Mesodermal cell (in vitro differentiated cells): Measurements from ENCODE around the gene NAALADL2.

Experiments used
- H3K27ac ChIP-seq: 2 replicates; pipeline ENCODE4 v1.7.0; 2013; ENCODE audit warnings: mild to moderate bottlenecking, low read depth, low read length, moderate library complexity; ENCODE audit not compliant: severe bottlenecking
- H3K36me3 ChIP-seq: 2 replicates; pipeline ENCODE4 v1.7.1; 2013; ENCODE audit warnings: mild to moderate bottlenecking, low read length, moderate library complexity; ENCODE audit not compliant: control insufficient read depth, insufficient read depth
- H3K4me1 ChIP-seq: one replicate; pipeline ENCODE4 v1.7.1; 2013; ENCODE audit warnings: mild to moderate bottlenecking, low read length; ENCODE audit not compliant: insufficient read depth, control insufficient read depth, poor library complexity, severe bottlenecking
- H3K4me3 ChIP-seq: 2 replicates; pipeline ENCODE4 v1.7.0; 2013; ENCODE audit warnings: low read length, control low read depth, mild to moderate bottlenecking; ENCODE audit not compliant: insufficient read depth, poor library complexity, severe bottlenecking; ENCODE audit errors: extremely low read depth
- H3K9me3 ChIP-seq: 2 replicates; pipeline ENCODE4 v1.7.1; 2013; ENCODE audit warnings: mild to moderate bottlenecking, low read length, moderate library complexity; ENCODE audit not compliant: control insufficient read depth
- WGBS, 2 experiments: methylation state at CpG; one replicate each; pipeline ENCODE4 v1.1.5; 2013; ENCODE audit warnings: missing lambda C conversion rate in 2 of 2; ENCODE audit not compliant: insufficient coverage in 2 of 2; 5-methylcytosine and 5-hydroxymethylcytosine counted together

NAALADL2 gene

DNA sequence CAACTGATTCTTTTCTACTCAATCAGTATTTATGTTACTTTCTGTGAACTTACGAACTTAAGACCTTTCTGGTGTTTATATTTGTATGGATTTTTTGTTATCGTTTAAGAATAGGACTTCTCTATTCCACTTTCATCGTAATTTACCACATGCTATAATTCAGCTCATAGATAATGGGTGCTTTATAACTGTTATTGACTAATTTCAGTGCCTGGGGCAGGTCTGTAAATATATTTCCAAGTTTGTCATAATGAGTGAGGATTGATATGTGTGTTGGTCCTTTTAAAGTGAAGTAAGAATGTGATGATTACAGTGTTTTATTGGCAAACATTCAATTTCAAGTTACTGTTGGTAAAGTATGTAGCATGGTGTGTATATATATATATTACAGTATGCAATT is 1.8 kb upstream of the NAALADL2 start:
- H3K27ac ChIP-seq = no peak overlapping the region
- no peaks in the 10 kb centered on the region for H3K4me1 ChIP-seq
- no peak overlapping the region for H3K4me3 ChIP-seq
- H3K36me3 ChIP-seq = no peaks in the 10 kb centered on the region
- no CpG with 5 or more reads among the region's 3 CpGs for WGBS, 2 experiments
- no peaks in the 10 kb centered on the region for H3K9me3 ChIP-seq

DNA sequence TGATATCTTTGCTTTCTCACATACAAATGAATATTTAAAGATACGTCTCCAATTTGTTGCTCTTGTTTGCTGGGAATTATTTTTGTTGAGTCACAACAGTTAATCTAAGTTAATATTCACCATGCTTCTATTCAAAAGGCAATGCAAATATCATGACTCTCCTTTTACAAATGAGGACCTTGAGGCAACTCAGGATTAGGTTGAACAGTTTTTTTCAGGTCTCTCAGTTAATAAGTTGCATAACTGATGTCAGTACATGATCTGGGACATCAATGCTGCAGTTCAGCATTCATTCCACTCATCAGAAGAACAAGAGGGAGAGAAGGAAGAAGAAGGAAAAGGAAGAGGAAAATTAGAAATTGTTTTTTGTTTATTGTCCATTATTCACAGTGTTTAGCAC is 781 bp upstream of the NAALADL2 start:
- Histone ChIP-seq H3K27ac (no peak overlapping the region), H3K9me3 (no peaks in the 10 kb centered on the region), H3K4me3 (no peak overlapping the region), H3K4me1 (no peaks in the 10 kb centered on the region), H3K36me3 (no peaks in the 10 kb centered on the region)
- no CpG with 5 or more reads among the region's 1 CpG for WGBS, 2 experiments

DNA sequence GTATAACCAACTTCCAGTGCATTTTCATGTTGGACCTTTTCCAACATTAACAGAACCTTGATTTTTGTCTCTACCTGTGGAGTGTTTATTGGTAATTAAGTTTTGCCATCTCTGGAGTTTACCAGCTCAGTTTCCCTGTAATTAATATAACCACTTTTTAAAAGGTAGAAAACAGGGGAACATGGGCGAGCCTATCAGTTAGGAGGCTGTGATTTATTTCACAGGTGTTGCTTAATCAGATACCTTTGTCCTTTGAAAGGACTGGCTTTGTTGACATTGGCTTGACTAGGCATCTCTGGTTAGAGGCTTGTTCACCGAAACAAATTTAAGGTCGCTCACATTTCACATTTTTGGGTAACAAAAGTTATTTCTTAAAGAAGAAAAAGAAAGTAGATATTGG is 622 bp downstream of the NAALADL2 start:
- Histone ChIP-seq H3K4me1 (no peaks in the 10 kb centered on the region), H3K4me3 (no peak overlapping the region), H3K27ac (no peak overlapping the region), H3K36me3 (no peaks in the 10 kb centered on the region), H3K9me3 (no peaks in the 10 kb centered on the region)
- 80% methylated on average over 1 of the region's 3 CpGs; no CpG with 5 or more reads in 1 of the 2 experiments for WGBS, 2 experiments

DNA sequence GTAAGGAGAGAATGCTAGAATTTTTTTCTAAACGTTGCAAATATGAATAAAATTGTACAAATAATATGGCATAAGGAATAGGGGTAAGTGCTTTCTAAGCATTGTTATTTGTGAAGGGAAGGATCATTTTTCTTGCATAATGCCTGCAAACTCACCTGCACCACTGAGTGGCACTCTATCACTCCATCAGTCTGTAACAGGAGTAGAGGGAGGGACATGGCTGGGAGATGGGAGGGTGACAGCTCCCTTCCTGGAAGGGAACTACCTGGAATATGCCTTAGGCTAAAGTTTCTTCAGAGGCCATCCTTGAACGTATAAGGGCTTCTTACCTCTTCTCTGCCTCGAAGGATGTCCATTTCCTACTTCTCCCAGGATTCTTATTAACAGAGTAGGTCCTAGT is 3.0 kb downstream of the NAALADL2 start:
- no peak overlapping the region for H3K4me3 ChIP-seq
- no peaks in the 10 kb centered on the region for H3K9me3 ChIP-seq
- no peaks in the 10 kb centered on the region for H3K4me1 ChIP-seq
- no peaks in the 10 kb centered on the region for H3K36me3 ChIP-seq
- H3K27ac ChIP-seq = no peak overlapping the region
- WGBS, 2 experiments = no CpG with 5 or more reads among the region's 3 CpGs

DNA sequence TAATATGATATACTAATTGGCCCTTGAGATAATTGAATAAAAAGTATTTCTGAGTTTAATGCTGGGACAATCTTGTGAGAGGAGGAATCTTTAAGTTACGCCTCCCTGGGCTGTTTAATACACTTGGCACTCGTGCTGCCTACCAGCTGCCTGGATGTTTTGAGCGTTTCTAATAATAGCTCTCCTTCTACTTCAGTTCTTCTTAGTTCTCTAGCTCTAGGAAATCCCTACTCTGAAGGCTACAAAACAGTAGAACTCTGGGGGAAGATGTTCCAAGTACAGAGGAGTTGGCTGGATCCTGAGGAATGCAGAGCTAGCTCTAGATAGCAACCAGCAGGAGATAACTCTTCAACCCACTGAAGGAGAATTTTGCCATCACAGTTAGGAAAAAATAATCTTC is 3.5 kb downstream of the NAALADL2 start:
- no peak overlapping the region for H3K4me3 ChIP-seq
- H3K4me1 ChIP-seq = no peaks in the 10 kb centered on the region
- 100% methylated on average over 1 of the region's 3 CpGs; no CpG with 5 or more reads in 1 of the 2 experiments for WGBS, 2 experiments
- H3K36me3 ChIP-seq = no peaks in the 10 kb centered on the region
- H3K9me3 ChIP-seq = no peaks in the 10 kb centered on the region
- H3K27ac ChIP-seq = no peak overlapping the region

DNA sequence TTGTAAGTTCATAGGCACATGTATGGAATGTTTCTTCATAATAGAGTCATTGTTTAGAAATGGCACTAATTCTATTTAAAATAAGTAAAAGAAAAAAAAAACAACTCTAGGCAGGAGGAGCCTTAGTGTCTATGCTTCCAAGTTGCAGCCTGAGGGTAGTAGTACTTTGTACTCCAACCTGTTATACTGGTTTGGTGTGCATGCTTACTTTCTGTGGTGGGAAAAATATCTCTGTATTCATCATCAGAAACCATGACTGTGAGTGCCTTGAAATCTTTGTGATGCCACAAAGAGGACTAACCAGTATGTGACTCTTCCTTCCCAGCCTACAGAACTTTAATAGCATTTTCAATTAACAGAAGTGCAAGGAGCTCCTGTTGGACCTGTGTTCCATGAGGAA is 4.4 kb downstream of the NAALADL2 start:
- Histone ChIP-seq H3K4me3 (no peak overlapping the region), H3K36me3 (no peaks in the 10 kb centered on the region), H3K4me1 (no peaks in the 10 kb centered on the region), H3K9me3 (no peaks in the 10 kb centered on the region), H3K27ac (no peak overlapping the region)

DNA sequence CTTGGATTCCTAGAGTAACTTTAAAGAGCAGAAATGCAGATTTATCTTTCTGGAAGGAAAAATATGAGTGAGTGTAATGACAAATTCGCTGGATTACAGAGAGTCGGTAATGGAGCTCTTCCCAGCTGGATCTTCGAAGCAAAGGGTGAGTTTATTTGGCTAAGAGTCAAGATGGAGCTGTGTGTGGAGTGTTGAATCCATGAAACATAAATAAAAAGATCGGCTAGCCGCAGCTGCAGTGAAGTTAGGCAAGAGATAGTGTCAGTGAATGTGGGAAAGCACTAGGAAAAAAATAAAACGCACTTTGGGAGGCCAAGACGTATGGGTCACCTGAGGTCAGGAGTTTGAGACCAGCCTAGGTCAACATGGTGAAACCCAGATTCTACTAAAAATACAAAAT is 10.3 kb downstream of the NAALADL2 start:
- H3K4me3 ChIP-seq = no peak overlapping the region
- no peak overlapping the region for H3K27ac ChIP-seq
- WGBS, 2 experiments = 94 to 99% methylated on average over 7 of the region's 7 CpGs

DNA sequence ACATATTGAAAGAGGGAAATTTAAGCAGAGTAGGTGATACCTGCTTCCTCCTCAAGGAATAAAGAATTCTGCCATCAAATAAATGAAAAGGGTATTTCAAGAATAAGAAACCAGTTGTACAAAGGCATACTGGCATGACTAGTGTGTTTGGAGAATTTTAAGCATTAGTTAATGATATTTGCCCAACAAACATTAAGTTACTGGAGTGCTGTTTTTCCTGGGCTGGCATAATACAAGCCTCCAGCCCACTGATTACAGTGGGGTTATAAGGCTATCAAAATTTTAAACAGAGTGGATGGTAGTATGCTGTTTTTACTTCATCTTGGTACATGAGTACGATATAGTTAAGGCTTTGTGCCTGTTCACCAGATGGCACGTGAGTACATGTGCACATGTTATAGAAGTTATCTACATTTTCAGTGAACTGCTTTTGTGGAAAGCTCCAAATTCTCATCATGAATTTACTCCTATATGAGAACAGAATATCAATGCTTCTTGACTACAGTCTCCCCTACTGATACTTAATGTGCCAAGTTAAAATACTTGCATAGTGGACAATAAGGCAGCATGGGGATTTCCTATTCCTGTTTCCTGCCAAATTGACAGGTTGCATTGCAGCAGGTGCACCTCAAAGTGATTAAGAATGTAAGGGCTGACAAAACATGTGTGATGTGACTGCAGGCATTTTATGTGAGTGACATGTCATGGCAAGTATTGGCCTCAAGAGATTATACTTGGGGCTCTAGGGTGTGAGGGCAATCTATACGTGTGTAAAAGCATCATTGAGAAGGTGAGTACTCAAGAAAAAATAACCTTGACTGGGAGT is 14.9 kb downstream of the NAALADL2 start:
- H3K4me1 ChIP-seq = no peaks in the 10 kb centered on the region
- H3K4me3 ChIP-seq = no peak overlapping the region
- no peak overlapping the region for H3K27ac ChIP-seq
- no peaks in the 10 kb centered on the region for H3K36me3 ChIP-seq
- no peaks in the 10 kb centered on the region for H3K9me3 ChIP-seq
- WGBS, 2 experiments = 80 to 89% methylated on average over 1 to 3 of the region's 3 CpGs

More for the DNA sequence above, 10.3 kb downstream of the NAALADL2 start:
- Histone ChIP-seq H3K36me3 (no peaks in the 10 kb centered on the region), H3K9me3 (no peaks in the 10 kb centered on the region), H3K4me1 (no peaks in the 10 kb centered on the region)

DNA sequence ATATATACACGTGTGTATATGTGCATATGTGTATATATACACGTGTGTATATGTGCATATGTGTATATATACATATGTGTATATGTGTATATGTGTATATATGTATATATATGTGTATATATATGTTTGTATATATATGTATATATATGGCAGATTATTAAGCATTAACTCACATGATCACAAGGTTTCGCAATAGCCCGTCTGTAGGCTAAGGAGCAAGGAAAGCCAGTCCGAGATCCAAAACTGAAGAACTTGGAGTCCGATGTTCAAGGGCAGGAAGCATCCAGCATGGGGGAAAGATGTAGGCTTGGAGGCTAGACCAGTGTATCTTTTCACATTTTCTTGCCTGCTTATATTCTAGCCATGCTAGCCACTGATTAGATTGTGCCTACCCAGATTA is 23.7 kb downstream of the NAALADL2 start:
- H3K4me1 ChIP-seq = no peaks in the 10 kb centered on the region
- H3K27ac ChIP-seq = no peak overlapping the region
- H3K36me3 ChIP-seq = no peaks in the 10 kb centered on the region
- no peak overlapping the region for H3K4me3 ChIP-seq
- WGBS, 2 experiments = 94 to 100% methylated on average over 2 to 3 of the region's 6 CpGs
- H3K9me3 ChIP-seq = no peaks in the 10 kb centered on the region

DNA sequence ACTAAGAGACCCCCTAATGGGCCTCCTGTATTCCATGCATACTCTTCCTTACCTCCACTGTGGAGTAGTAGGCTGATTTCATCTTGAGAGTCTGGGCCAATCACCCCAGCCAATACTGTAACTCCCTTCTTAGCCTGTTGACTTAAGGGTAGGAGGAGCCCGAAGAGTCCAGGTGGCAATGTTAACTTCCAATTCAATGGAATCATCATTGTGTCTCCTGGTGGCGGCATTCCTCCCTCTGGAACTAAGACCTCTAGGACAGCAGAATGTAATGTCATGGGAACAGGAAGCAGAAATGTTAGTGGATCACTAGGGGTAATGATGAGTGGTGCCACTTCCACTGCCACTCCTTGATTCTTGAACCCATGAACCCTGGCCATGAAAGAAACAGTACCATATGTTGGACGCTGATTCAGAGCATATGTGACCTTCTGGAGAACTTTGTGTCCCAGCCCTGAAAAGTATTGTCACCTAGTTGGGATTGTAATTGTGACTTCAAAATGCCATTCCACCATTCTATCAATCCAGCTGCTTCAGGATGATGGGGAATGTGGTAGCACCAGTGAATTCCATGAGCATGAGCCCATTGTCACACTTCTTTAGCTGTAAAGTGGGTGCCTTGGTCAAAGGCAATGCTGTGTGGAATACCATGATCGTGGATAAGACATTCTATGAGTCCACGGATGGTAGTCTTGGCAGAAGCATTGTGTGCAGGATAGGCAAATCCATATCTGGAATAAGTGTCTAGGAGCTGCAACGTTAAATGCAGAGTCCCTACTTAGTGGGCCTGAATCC is 24.9 kb downstream of the NAALADL2 start:
- no peak overlapping the region for H3K4me3 ChIP-seq
- 86 to 96% methylated on average over 1 to 3 of the region's 6 CpGs for WGBS, 2 experiments
- no peak overlapping the region for H3K27ac ChIP-seq
- no peaks in the 10 kb centered on the region for H3K4me1 ChIP-seq
- no peaks in the 10 kb centered on the region for H3K36me3 ChIP-seq
- H3K9me3 ChIP-seq = no peaks in the 10 kb centered on the region
